GM12878 (cell line): ENCODE results near the gene CSNK1G2. TPM values are rescaled to one million over a fixed set of nuclear protein-coding genes. Genes with fewer than 3 reads are reported as not detected.

Source experiments
- ATAC-seq: fragments of 200-7000 bp; cut with Tn5 transposase; 3 replicates; pipeline ENCODE4 v1.9.1; 2020; ENCODE audit warnings: mild to moderate bottlenecking, moderate library complexity
- BruUV-seq: library from RNA; stranded (reverse); fragments of 400-500 nt; replicated peaks from 2 replicates; lab custom pipeline; 2021; lab: Mats Ljungman, UMichigan
- CTCF ChIA-PET: fragments of 300-600 bp; sonication (Branson Sonifier 250); formaldehyde crosslinking; extraction: SDS; loops from one replicate; lab custom pipeline; 2021; ENCODE audit warnings: inconsistent platforms; lab: Yijun Ruan, JAX
- POLR2A ChIA-PET: fragments of 350-600 bp; formaldehyde crosslinking; extraction: SDS; loops from one replicate; lab custom pipeline; 2021; ENCODE audit warnings: inconsistent platforms; lab: Charles Lee
- RAD21 ChIA-PET: fragments of 300-600 bp; sonication (Branson Sonifier 250); formaldehyde crosslinking; loops from one replicate; lab custom pipeline; 2023; ENCODE audit warnings: antibody characterized with exemption; ENCODE audit not compliant: unreplicated experiment; lab: Charles Lee
- SMC1A ChIA-PET: fragments of 300-600 bp; sonication (Branson Sonifier 250); formaldehyde crosslinking; loops from one replicate; lab custom pipeline; 2023; ENCODE audit not compliant: unreplicated experiment, uncharacterized antibody; lab: Charles Lee
- DNase-seq: peaks from one replicate; pipeline ENCODE4 v3.0.0-alpha.2; 2011; ENCODE audit warnings: low read depth, low spot score
- FAIRE-seq: peaks from 3 replicates; lab custom pipeline; 2011; peaks lifted over from hg19 to GRCh38; lab: Jason Lieb, UNC
- H2AFZ ChIP-seq: 2 replicates; pipeline ENCODE4 v1.6.0; 2011; ENCODE audit warnings: low read depth, low read length, control low read depth; ENCODE audit not compliant: control insufficient read depth
- H3K27ac ChIP-seq: 2 replicates; pipeline ENCODE4 v1.5.1; 2011; ENCODE audit warnings: control low read depth; ENCODE audit not compliant: control insufficient read depth, insufficient read depth
- H3K27me3 ChIP-seq, 2 experiments: replicated peaks in 1 of 2; 2 replicates each; pipeline versions ENCODE4 v1.6.0 to v1.6.1; 2011; ENCODE audit warnings: low read length in 1 of 2; ENCODE audit not compliant: control insufficient read depth in 2 of 2, insufficient read depth in 2 of 2
- H3K36me3 ChIP-seq, 2 experiments: 2 replicates each; pipeline ENCODE4 v1.5.1; 2011; ENCODE audit warnings: low read length in 1 of 2; ENCODE audit not compliant: control insufficient read depth in 2 of 2, insufficient read depth in 2 of 2
- H3K4me1 ChIP-seq: 2 replicates; pipeline ENCODE4 v1.6.1; 2011; ENCODE audit warnings: mild to moderate bottlenecking, low read length, moderate library complexity, mixed read lengths; ENCODE audit not compliant: control insufficient read depth, insufficient read depth
- H3K4me2 ChIP-seq: 2 replicates; pipeline ENCODE4 v1.6.0; 2011; ENCODE audit warnings: control low read depth; ENCODE audit not compliant: control insufficient read depth, insufficient read depth
- H3K4me3 ChIP-seq: fragments of 200-600 bp; sonication (generic); 2 replicates; pipeline ENCODE4 v1.5.1; 2016
- H3K79me2 ChIP-seq: 2 replicates; pipeline ENCODE4 v1.6.0; 2011; ENCODE audit warnings: low read length; ENCODE audit not compliant: control insufficient read depth, insufficient read depth
- H3K9ac ChIP-seq: 2 replicates; pipeline ENCODE4 v1.8.0; 2011; ENCODE audit warnings: low read length, control low read depth, mixed read lengths; ENCODE audit not compliant: control insufficient read depth, insufficient read depth
- H3K9me3 ChIP-seq: replicated peaks from 3 replicates; pipeline ENCODE4 v1.5.1; 2011; ENCODE audit warnings: mild to moderate bottlenecking, low read length; ENCODE audit not compliant: control insufficient read depth, insufficient read depth
- H4K20me1 ChIP-seq: 2 replicates; pipeline ENCODE4 v1.6.0; 2011; ENCODE audit not compliant: control insufficient read depth, insufficient read depth
- MTA3 ChIP-seq: IDR thresholded peaks from 2 replicates; pipeline ENCODE4 v1.6.1; 2012; ENCODE audit warnings: low read length, inconsistent platforms, borderline replicate concordance
- SP1 ChIP-seq: IDR thresholded peaks from one replicate; pipeline ENCODE4 v1.6.1; 2011; ENCODE audit warnings: low read depth, low read length
- WGBS: methylation state at CpG from one replicate; pipeline ENCODE4 v1.1.6; 2016; ENCODE audit warnings: low lambda C conversion rate; ENCODE audit not compliant: insufficient replicate concordance, insufficient coverage; ENCODE audit errors: missing lambda C conversion rate; 5-methylcytosine and 5-hydroxymethylcytosine counted together
- in situ Hi-C: fragments of 300-500 bp; cut with MboI; formaldehyde crosslinking; loops from 9 replicates; pipeline ENCODE4 v1.14.3; 2018; ENCODE audit warnings: mixed read lengths
- intact Hi-C: fragments of 100-400 bp; cut with micrococcal nuclease; formaldehyde crosslinking; loops from one replicate; pipeline ENCODE4 v1.14.2; 2022; ENCODE audit not compliant: unreplicated experiment
- polyA plus RNA-seq, 11 experiments: library from polyadenylated mRNA; depleted of rRNA in 4 of 11; unstranded in 6 of 11; stranded (reverse) in 5 of 11; fragments of >200 nt; fragmentation: Nextera tagmentation in 4 of 11; fragmentation: Illumina TruSeq in 1 of 11; extraction: Ambion mirVana in 4 of 11; extraction: Trizol in 1 of 11; gene quantifications; 1 replicate in 1 of 11; 2 replicates in 10 of 11; pipeline versions ENCODE4 v1.2.1 to v1.2.3, GENCODE V29; 2011 to 2016; ENCODE audit warnings: inconsistent platforms in 2 of 11, missing spikeins in 2 of 11, low read depth in 1 of 11
- total RNA-seq, 4 experiments: library from RNA; depleted of rRNA in 3 of 4; stranded (reverse); fragments of >200 nt in 3 of 4; fragmentation: Illumina TruSeq in 1 of 4; extraction: Trizol in 1 of 4; gene quantifications; 2 replicates each; pipeline versions ENCODE4 v1.2.1 to v1.2.3, GENCODE V29; 2013 to 2021
- TF ChIP-seq, protein P1 (sequence below): fragments of 450-650 bp; formaldehyde crosslinking; IDR thresholded peaks from 2 replicates; pipeline ENCODE4 v1.4.0; 2020; ENCODE audit warnings: mild to moderate bottlenecking, moderate library complexity

Gene CSNK1G2
- total and polyA plus RNA-seq, 10 of the 15 experiments (the other 5 are each of a cell fraction or from before 2014, with no cell fraction given), result 0.64 to 109 (median 25.0) TPM

DNA sequence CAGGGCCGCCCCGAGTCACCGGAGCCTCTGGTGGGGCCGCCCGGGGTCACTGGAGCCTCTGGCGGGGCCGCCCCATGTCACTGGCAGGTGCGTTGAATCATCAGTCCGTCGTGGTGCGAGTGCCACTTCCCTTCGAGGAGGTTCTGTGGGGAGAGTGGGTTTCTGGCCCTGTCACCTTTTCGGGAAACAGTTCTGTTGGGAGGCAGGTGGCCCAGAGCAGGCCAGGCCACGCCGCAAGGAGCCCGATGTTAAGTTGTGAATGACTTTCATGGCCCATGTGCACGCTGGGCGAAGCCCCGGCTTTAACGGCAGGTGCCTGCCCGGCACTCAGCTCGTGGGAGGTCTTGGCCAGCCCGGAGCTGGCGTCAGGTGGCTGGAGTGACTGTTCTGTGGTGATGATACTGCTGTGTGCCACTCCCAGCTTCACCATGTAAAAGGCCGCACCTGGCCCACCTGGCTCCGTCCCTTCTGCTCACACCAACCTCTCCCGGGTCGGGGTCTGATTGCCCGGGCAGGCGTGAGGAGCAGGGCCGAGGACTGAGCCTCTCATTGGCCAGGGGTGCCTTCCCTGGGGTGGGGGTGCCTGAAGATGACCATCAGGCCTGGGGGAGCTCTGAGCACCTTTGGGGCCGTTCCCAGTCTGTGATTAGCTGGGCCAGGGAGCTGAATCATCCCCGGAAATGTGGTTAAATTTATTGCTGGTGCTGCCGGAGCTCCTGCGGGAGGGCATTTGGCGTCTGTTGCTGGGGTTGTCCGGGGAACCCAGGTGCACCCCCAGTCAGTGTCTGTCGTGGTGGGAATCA is 29.2 kb downstream of the CSNK1G2 start:
- SMC1A ChIA-PET, result no interaction called here
- no peak for FAIRE-seq
- POLR2A ChIA-PET, result no interaction called here

More for the DNA sequence above, 29.2 kb downstream of the CSNK1G2 start:
- H3K4me2 ChIP-seq, result no peak overlapping the region
- ATAC-seq, result no peak
- BruUV-seq, result no TSS peak
- intact Hi-C loops (no loop called here), in situ Hi-C loops (no loop called here)
- ChIA-PET RAD21 (no interaction called here), CTCF (no interaction called here)
- H3K36me3 ChIP-seq, result peaks cover 8 to 19% of the 10 kb centered on the region in 2 experiments; a peak in 3 of 4 replicates
- H3K27ac ChIP-seq, result no peak overlapping the region
- TF ChIP-seq, protein P1, sequence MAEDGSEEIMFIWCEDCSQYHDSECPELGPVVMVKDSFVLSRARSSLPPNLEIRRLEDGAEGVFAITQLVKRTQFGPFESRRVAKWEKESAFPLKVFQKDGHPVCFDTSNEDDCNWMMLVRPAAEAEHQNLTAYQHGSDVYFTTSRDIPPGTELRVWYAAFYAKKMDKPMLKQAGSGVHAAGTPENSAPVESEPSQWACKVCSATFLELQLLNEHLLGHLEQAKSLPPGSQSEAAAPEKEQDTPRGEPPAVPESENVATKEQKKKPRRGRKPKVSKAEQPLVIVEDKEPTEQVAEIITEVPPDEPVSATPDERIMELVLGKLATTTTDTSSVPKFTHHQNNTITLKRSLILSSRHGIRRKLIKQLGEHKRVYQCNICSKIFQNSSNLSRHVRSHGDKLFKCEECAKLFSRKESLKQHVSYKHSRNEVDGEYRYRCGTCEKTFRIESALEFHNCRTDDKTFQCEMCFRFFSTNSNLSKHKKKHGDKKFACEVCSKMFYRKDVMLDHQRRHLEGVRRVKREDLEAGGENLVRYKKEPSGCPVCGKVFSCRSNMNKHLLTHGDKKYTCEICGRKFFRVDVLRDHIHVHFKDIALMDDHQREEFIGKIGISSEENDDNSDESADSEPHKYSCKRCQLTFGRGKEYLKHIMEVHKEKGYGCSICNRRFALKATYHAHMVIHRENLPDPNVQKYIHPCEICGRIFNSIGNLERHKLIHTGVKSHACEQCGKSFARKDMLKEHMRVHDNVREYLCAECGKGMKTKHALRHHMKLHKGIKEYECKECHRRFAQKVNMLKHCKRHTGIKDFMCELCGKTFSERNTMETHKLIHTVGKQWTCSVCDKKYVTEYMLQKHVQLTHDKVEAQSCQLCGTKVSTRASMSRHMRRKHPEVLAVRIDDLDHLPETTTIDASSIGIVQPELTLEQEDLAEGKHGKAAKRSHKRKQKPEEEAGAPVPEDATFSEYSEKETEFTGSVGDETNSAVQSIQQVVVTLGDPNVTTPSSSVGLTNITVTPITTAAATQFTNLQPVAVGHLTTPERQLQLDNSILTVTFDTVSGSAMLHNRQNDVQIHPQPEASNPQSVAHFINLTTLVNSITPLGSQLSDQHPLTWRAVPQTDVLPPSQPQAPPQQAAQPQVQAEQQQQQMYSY (CRISPR knock-in tag), result no peak
- no peak for TF ChIP-seq SP1
- TF ChIP-seq MTA3, result no peak
- H3K79me2 ChIP-seq, result peaks cover 5% of the 10 kb centered on the region
- H3K9ac ChIP-seq, result no peak overlapping the region
- DNase-seq, result no peak
- H3K4me3 ChIP-seq, result no peak overlapping the region
- peaks cover 3% of the 10 kb centered on the region; the same call in 1 of the 2 replicates for H4K20me1 ChIP-seq
- H2AFZ ChIP-seq, result no peak overlapping the region
- no peaks in the 10 kb centered on the region; a peak in 1 of 4 replicates for H3K27me3 ChIP-seq
- WGBS, result 94% methylated on average over 38 of the region's 38 CpGs
- no peaks in the 10 kb centered on the region for H3K4me1 ChIP-seq
- no peaks in the 10 kb centered on the region for H3K9me3 ChIP-seq
